K562 (cell line): ENCODE results near the gene BST1. TPM values are rescaled to one million over a fixed set of nuclear protein-coding genes. Genes with fewer than 3 reads are reported as not detected.

Experiments used
- ATAC-seq: fragments of 200-7000 bp; cut with Tn5 transposase; 3 replicates; pipeline ENCODE4 v1.9.1; 2020; ENCODE audit warnings: moderate library complexity
- BruUV-seq: library from RNA; stranded (reverse); fragments of 400-500 nt; replicated peaks from 2 replicates; lab custom pipeline; 2021; lab: Mats Ljungman, UMichigan
- CTCF ChIA-PET: fragments of 300-600 bp; formaldehyde crosslinking; extraction: SDS; loops from one replicate; lab custom pipeline; 2021; ENCODE audit warnings: low intra/inter-chr PET ratio; lab: Yijun Ruan, JAX
- POLR2A ChIA-PET: fragments of 300-600, 350-650 bp; sonication (Branson Sonifier 250); formaldehyde crosslinking; extraction: SDS; loops from one replicate; lab custom pipeline; 2021; ENCODE audit warnings: antibody characterized with exemption, inconsistent platforms; lab: Yijun Ruan, JAX
- DNase-seq, 4 experiments: peaks; one replicate each; pipeline versions ENCODE4 v3.0.0 to v3.0.0-alpha.2; 2011 to 2018; ENCODE audit warnings: low spot score in 3 of 4, mixed read lengths in 3 of 4; ENCODE audit errors: extremely low read depth in 1 of 4
- FAIRE-seq: peaks from 2 replicates; lab custom pipeline; 2011; peaks lifted over from hg19 to GRCh38; lab: Jason Lieb, UNC
- H2AFZ ChIP-seq: 2 replicates; pipeline ENCODE4 v1.6.0; 2011; ENCODE audit warnings: low read depth, low read length, control low read depth, inconsistent platforms
- H3K27ac ChIP-seq: fragments of 200-600 bp; 3 replicates; pipeline ENCODE4 v1.8.0; 2011; ENCODE audit warnings: low read depth, mild to moderate bottlenecking, control low read depth, inconsistent platforms, low read length, moderate library complexity, mixed read lengths; ENCODE audit errors: extremely low read depth
- H3K27me3 ChIP-seq, 2 experiments: fragments of 300-600 bp in 1 of 2; 2 replicates in 1 of 2; 3 replicates in 1 of 2; pipeline versions ENCODE4 v1.6.0 to v1.8.0; 2011; ENCODE audit warnings: inconsistent platforms in 2 of 2, low read length in 2 of 2, mild to moderate bottlenecking in 1 of 2, mixed read lengths in 1 of 2, moderate library complexity in 1 of 2; ENCODE audit not compliant: control insufficient read depth in 2 of 2, insufficient read depth in 2 of 2
- H3K36me3 ChIP-seq: fragments of 300-600 bp; 3 replicates; pipeline ENCODE4 v1.8.0; 2011; ENCODE audit warnings: mild to moderate bottlenecking, low read length, inconsistent platforms; ENCODE audit not compliant: control insufficient read depth, insufficient read depth
- H3K4me1 ChIP-seq, 2 experiments: fragments of 200-600 bp in 1 of 2; replicated peaks in 1 of 2; 2 replicates in 1 of 2; 3 replicates in 1 of 2; pipeline versions ENCODE4 v1.5.1 to v1.8.0; 2011; ENCODE audit warnings: inconsistent platforms in 2 of 2, low read length in 2 of 2, mild to moderate bottlenecking in 1 of 2, mixed read lengths in 1 of 2, moderate library complexity in 1 of 2; ENCODE audit not compliant: control insufficient read depth in 2 of 2, insufficient read depth in 2 of 2
- H3K4me2 ChIP-seq: 2 replicates; pipeline ENCODE4 v1.6.1; 2011; ENCODE audit warnings: low read length, control low read depth, inconsistent platforms, mixed read lengths; ENCODE audit not compliant: insufficient read depth
- H3K4me3 ChIP-seq: fragments of 200-600 bp; sonication (generic), shearing (Covaris generic); 2 replicates; pipeline ENCODE4 v1.5.1; 2016; ENCODE audit warnings: control low read depth, inconsistent platforms
- H3K79me2 ChIP-seq: fragments of 200-600 bp; 3 replicates; pipeline ENCODE4 v1.8.0; 2011; ENCODE audit warnings: low read length, inconsistent platforms; ENCODE audit not compliant: control insufficient read depth, insufficient read depth
- H3K9ac ChIP-seq, 2 experiments: 2 replicates each; pipeline versions ENCODE4 v1.6.0 to v1.6.1; 2011; ENCODE audit warnings: low read depth in 2 of 2, low read length in 2 of 2, control low read depth in 1 of 2, inconsistent platforms in 1 of 2, mild to moderate bottlenecking in 1 of 2, mixed read lengths in 1 of 2; ENCODE audit not compliant: insufficient read depth in 1 of 2
- H3K9me1 ChIP-seq: one replicate; pipeline ENCODE4 v1.6.0; 2011; ENCODE audit warnings: inconsistent platforms, mild to moderate bottlenecking, low read length, moderate library complexity; ENCODE audit not compliant: control insufficient read depth, insufficient read depth
- H3K9me3 ChIP-seq: replicated peaks from 2 replicates; pipeline ENCODE4 v1.5.1; 2011; ENCODE audit warnings: low read depth, low read length, inconsistent platforms; ENCODE audit not compliant: control insufficient read depth, insufficient read depth
- H4K20me1 ChIP-seq: replicated peaks from 2 replicates; pipeline ENCODE4 v1.6.1; 2011; ENCODE audit warnings: low read length, inconsistent platforms, mixed read lengths; ENCODE audit not compliant: control insufficient read depth, insufficient read depth
- ARID2 ChIP-seq: fragments of 450-650 bp; IDR thresholded peaks from 2 replicates; pipeline ENCODE4 v1.6.1; 2017; ENCODE audit warnings: antibody characterized with exemption, mild to moderate bottlenecking
- BDP1 ChIP-seq: IDR thresholded peaks from 3 replicates; pipeline ENCODE4 v1.6.1; 2011; ENCODE audit not compliant: insufficient read length, insufficient read depth
- ELF1 ChIP-seq: fragments of 200-800 bp; sonication (Bioruptor generic); IDR thresholded peaks from 2 replicates; pipeline ENCODE4 v1.6.1; 2016; ENCODE audit warnings: missing genetic modification characterization, missing compliant biosample characterization
- FIP1L1 ChIP-seq: fragments of 200-400 bp; formaldehyde crosslinking; IDR thresholded peaks from 2 replicates; pipeline ENCODE4 v1.6.1; 2018; ENCODE audit warnings: mild to moderate bottlenecking, low read depth, low read length; ENCODE audit not compliant: poor library complexity, severe bottlenecking
- FOXA1 ChIP-seq: fragments of 450-650 bp; IDR thresholded peaks from 2 replicates; pipeline ENCODE4 v1.6.1; 2016; ENCODE audit warnings: mild to moderate bottlenecking, borderline replicate concordance
- KAT7 ChIP-seq: sonication (generic); formaldehyde crosslinking; IDR thresholded peaks from 2 replicates; pipeline ENCODE4 v1.8.0; 2022; ENCODE audit warnings: missing genetic modification reagents, mild to moderate bottlenecking, borderline replicate concordance
- NR1H2 ChIP-seq: sonication (generic); formaldehyde crosslinking; IDR thresholded peaks from 2 replicates; pipeline ENCODE4 v1.4.0; 2020; ENCODE audit warnings: mild to moderate bottlenecking, missing genetic modification reagents
- PURB ChIP-seq: sonication (generic); formaldehyde crosslinking; IDR thresholded peaks from 2 replicates; pipeline ENCODE4 v1.9.0; 2021; ENCODE audit warnings: low read depth, mild to moderate bottlenecking, missing genetic modification reagents
- RBM17 ChIP-seq: fragments of 200-400 bp; formaldehyde crosslinking; IDR thresholded peaks from 2 replicates; pipeline ENCODE4 v1.6.1; 2017; ENCODE audit warnings: low read depth, mild to moderate bottlenecking, low read length, borderline replicate concordance
- TAF15 ChIP-seq: fragments of 200-400 bp; formaldehyde crosslinking; IDR thresholded peaks from 2 replicates; pipeline ENCODE4 v1.6.1; 2017; ENCODE audit warnings: mild to moderate bottlenecking, low read depth, low read length, moderate library complexity
- ZBTB7A ChIP-seq: IDR thresholded peaks from 2 replicates; pipeline ENCODE4 v1.6.1; 2011; ENCODE audit warnings: low read depth, mild to moderate bottlenecking, low read length, moderate library complexity, borderline replicate concordance; ENCODE audit not compliant: control insufficient read depth
- ZNF75A ChIP-seq: fragments of 450-650 bp; formaldehyde crosslinking; IDR thresholded peaks from 2 replicates; pipeline ENCODE4 v1.4.0; 2020; ENCODE audit warnings: mild to moderate bottlenecking
- WGBS: fragments of 100-300 bp; shearing (Covaris generic); methylation state at CpG from one replicate; pipeline ENCODE4 v1.1.6; 2016; ENCODE audit warnings: low coverage, mixed read lengths; ENCODE audit not compliant: insufficient coverage; ENCODE audit errors: missing lambda C conversion rate; 5-methylcytosine and 5-hydroxymethylcytosine counted together
- in situ Hi-C: fragments of 300-500 bp; cut with MboI; formaldehyde crosslinking; loops from 4 replicates; pipeline ENCODE4 v1.15.0; 2018; ENCODE audit warnings: inconsistent platforms, mixed read lengths
- intact Hi-C: fragments of 100-400 bp; cut with micrococcal nuclease; formaldehyde crosslinking; loops from 2 replicates; pipeline ENCODE4 v1.14.2; 2022
- polyA plus RNA-seq, 8 experiments: library from polyadenylated mRNA; depleted of rRNA in 4 of 8; stranded (reverse) in 5 of 8; unstranded in 3 of 8; fragments of >200 nt; fragmentation: Nextera tagmentation in 2 of 8; fragmentation: Illumina TruSeq in 1 of 8; extraction: Ambion mirVana in 2 of 8; extraction: Trizol in 1 of 8; gene quantifications; 2 replicates each; pipeline versions ENCODE4 v1.2.1 to v1.2.3, GENCODE V29; 2011 to 2014; ENCODE audit warnings: inconsistent platforms in 1 of 8, missing spikeins in 1 of 8
- total RNA-seq, 7 experiments: library from RNA; depleted of rRNA in 6 of 7; stranded (reverse); fragments of >200 nt in 6 of 7; fragmentation: Illumina TruSeq in 2 of 7; extraction: Trizol in 2 of 7; gene quantifications; 2 replicates each; pipeline versions ENCODE4 v1.2.1 to v1.2.3, GENCODE V29; 2011 to 2021; ENCODE audit warnings: low replicate concordance in 1 of 7
- TF ChIP-seq, protein P1 (sequence below), 2 experiments: fragments of 200-800 bp in 1 of 2; sonication (Bioruptor generic) in 1 of 2; sonication (generic) in 1 of 2; formaldehyde crosslinking in 1 of 2; IDR thresholded peaks in 1 of 2; conservative IDR thresholded peaks in 1 of 2; 2 replicates each; pipeline versions ENCODE4 v1.5.0 to v1.6.1; 2016 to 2020; ENCODE audit warnings: missing compliant biosample characterization in 1 of 2, missing genetic modification characterization in 1 of 2, missing genetic modification reagents in 1 of 2
- TF ChIP-seq, protein P2 (sequence below): sonication (generic); IDR thresholded peaks from 2 replicates; pipeline ENCODE4 v1.6.1; 2016
- TF ChIP-seq, protein P3 (sequence below): sonication (generic); formaldehyde crosslinking; IDR thresholded peaks from 2 replicates; pipeline ENCODE4 v1.8.1; 2022; ENCODE audit warnings: missing genetic modification reagents
- TF ChIP-seq, protein P4 (sequence below): IDR thresholded peaks from 2 replicates; pipeline ENCODE4 v1.6.1; 2012; ENCODE audit warnings: low read depth, low read length, improper control_type of control experiment, borderline replicate concordance

Gene BST1
- total and polyA plus RNA-seq, 9 of the 15 experiments (the other 6 are each of a cell fraction or from before 2014, with no cell fraction given), result 0.04 to 0.38 (median 0.07) TPM; not detected in 6

DNA sequence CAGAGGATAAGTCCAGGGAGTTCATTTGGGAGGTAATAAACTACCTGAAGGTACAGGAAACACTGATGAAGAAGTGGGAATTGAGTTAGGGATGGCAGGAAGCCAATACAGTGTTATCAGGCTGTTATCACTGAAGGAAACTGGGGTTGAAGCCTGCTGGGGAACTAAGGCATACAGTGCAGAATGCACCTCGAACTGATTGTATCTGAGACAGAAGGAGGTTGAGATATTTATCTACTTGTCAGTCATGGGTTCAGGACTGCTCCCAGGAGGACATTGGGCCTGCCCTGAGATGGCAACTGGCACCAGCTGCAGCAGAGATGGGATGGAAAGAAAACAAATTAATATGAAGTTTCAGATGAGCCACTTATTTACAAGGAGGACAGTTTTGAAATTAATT, 39.8 kb downstream of the BST1 start:
- Histone ChIP-seq H3K4me1 (no peaks in the 10 kb centered on the region), H4K20me1 (no peaks in the 10 kb centered on the region), H3K4me3 (no peak overlapping the region), H3K4me2 (no peak overlapping the region), H3K9me1 (no peaks in the 10 kb centered on the region), H2AFZ (no peak overlapping the region), H3K27ac (no peak overlapping the region), H3K36me3 (no peaks in the 10 kb centered on the region), H3K9ac (no peak overlapping the region), H3K79me2 (no peaks in the 10 kb centered on the region), H3K27me3 (peaks cover 3 to 7% of the 10 kb centered on the region in 2 experiments; a peak in 4 of 5 replicates), H3K9me3 (no peaks in the 10 kb centered on the region)
- no peak for ATAC-seq
- BruUV-seq, result no TSS peak
- intact Hi-C loops, result no loop called here
- in situ Hi-C loops, result no loop called here
- ChIA-PET POLR2A (no interaction called here), CTCF (no interaction called here)
- no peak for FAIRE-seq
- no peak for DNase-seq
- WGBS, result 0% methylated on average over 1 of the region's 1 CpG
- no peak for TF ChIP-seq ZBTB7A
- TF ChIP-seq ELF1 (tag), result no peak
- no peak for TF ChIP-seq FOXA1
- TF ChIP-seq FIP1L1, result no peak
- TF ChIP-seq RBM17, result no peak
- TF ChIP-seq KAT7 (CRISPR knock-in tag), result no peak
- TF ChIP-seq, protein P1, sequence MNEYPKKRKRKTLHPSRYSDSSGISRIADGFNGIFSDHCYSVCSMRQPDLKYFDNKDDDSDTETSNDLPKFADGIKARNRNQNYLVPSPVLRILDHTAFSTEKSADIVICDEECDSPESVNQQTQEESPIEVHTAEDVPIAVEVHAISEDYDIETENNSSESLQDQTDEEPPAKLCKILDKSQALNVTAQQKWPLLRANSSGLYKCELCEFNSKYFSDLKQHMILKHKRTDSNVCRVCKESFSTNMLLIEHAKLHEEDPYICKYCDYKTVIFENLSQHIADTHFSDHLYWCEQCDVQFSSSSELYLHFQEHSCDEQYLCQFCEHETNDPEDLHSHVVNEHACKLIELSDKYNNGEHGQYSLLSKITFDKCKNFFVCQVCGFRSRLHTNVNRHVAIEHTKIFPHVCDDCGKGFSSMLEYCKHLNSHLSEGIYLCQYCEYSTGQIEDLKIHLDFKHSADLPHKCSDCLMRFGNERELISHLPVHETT (CRISPR knock-in tag; conservative IDR thresholded peaks at IDR 0.05 in 1 of 2, IDR thresholded peaks at IDR 0.05 in 1 of 2), result no peak
- TF ChIP-seq TAF15, result no peak
- TF ChIP-seq, protein P2, sequence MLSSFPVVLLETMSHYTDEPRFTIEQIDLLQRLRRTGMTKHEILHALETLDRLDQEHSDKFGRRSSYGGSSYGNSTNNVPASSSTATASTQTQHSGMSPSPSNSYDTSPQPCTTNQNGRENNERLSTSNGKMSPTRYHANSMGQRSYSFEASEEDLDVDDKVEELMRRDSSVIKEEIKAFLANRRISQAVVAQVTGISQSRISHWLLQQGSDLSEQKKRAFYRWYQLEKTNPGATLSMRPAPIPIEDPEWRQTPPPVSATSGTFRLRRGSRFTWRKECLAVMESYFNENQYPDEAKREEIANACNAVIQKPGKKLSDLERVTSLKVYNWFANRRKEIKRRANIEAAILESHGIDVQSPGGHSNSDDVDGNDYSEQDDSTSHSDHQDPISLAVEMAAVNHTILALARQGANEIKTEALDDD, result no peak
- no peak for TF ChIP-seq BDP1
- TF ChIP-seq, protein P3, sequence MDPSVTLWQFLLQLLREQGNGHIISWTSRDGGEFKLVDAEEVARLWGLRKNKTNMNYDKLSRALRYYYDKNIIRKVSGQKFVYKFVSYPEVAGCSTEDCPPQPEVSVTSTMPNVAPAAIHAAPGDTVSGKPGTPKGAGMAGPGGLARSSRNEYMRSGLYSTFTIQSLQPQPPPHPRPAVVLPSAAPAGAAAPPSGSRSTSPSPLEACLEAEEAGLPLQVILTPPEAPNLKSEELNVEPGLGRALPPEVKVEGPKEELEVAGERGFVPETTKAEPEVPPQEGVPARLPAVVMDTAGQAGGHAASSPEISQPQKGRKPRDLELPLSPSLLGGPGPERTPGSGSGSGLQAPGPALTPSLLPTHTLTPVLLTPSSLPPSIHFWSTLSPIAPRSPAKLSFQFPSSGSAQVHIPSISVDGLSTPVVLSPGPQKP (CRISPR knock-in tag), result no peak
- TF ChIP-seq ARID2, result no peak
- no peak for TF ChIP-seq NR1H2 (CRISPR knock-in tag)
- TF ChIP-seq, protein P4, sequence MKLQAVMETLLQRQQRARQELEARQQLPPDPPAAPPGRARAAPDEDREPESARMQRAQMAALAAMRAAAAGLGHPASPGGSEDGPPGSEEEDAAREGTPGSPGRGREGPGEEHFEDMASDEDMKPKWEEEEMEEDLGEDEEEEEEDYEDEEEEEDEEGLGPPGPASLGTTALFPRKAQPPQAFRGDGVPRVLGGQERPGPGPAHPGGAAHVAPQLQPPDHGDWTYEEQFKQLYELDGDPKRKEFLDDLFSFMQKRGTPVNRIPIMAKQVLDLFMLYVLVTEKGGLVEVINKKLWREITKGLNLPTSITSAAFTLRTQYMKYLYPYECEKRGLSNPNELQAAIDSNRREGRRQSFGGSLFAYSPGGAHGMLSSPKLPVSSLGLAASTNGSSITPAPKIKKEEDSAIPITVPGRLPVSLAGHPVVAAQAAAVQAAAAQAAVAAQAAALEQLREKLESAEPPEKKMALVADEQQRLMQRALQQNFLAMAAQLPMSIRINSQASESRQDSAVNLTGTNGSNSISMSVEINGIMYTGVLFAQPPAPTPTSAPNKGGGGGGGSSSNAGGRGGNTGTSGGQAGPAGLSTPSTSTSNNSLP, result no peak
- TF ChIP-seq ZNF75A (CRISPR knock-in tag), result no peak
- no peak for TF ChIP-seq PURB (CRISPR knock-in tag)
